ENCODE measurements around the gene MUSTN1. TPM values are rescaled to one million over a fixed set of nuclear protein-coding genes. Genes with fewer than 3 reads are reported as not detected.

The MUSTN1 gene
- polyA plus RNA-seq, 12 donors: 49.5 to 199 (median 120) TPM; not detected in 1

DNA sequence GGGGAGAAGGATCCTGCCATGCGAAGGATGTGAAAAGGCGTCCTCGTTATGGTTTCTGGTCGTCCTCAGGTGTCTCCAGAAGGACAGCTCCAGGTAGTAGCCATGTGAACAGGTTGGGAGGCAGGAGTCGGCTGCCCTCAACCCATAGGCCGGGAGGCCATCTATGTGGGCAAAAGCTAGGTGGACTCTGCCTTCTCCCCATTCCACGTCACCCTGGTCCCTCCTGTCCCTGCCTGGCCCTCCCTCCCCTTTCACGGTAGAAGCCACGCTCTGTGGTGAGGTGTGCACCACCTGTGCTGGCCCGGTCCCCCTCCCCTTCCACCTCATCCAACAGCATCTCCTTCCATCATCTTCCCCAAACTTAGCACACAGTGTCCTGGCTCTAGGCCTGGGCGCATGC lies 23.9 kb downstream of the MUSTN1 start:
- no peak for DNase-seq

DNA sequence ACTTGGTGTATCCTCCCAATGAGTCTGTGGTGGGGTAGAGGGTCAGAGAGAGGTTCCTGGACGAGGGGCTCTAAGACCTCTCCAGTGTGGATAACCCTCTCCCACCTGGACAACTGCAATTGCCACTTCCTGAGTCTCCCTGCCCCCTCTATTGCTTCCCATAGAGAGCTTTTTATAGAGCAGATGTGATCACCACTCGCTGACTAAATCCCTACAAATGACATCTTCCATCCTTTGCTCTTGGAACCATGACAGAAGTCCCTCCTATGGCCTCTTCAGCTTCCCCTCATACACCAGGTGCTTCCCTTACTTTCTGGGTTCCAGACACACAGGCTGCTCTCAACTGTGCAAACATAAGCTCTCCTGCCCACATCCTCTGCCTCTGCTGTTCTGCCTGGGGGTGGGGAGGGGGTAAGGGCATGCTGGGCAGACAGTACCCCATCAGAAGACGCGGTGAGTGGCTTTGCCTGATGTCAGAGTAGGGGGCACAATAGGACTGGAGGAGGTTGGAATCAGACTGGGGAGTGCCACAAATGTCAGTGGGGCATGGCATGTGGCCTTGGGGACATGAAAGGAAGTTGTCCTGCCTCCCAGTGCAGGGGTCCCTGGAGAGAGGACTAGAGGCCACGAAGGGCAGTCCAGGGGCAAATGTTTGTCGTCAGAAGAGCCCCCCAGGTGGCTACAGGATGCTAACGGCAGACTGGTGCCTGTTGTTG lies 25.0 kb downstream of the MUSTN1 start:
- no peak for DNase-seq

DNA sequence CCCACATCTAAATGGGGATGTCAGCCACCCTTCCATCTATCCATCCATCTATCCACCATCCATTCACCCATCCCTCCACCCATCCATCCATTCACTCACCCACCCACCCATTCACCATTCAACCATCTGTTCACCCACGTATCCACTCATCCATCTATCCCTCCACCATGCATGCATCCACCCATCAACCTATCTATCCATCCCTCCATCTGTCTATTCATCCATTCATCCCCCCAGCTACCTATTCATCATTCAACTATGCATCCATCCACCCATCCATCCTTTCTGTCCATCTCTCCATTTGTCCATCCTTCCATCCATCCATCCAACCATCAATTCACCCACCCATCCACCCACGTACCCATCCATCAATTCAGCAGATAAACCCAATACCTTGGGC lies 25.7 kb downstream of the MUSTN1 start:
- no peak for DNase-seq

DNA sequence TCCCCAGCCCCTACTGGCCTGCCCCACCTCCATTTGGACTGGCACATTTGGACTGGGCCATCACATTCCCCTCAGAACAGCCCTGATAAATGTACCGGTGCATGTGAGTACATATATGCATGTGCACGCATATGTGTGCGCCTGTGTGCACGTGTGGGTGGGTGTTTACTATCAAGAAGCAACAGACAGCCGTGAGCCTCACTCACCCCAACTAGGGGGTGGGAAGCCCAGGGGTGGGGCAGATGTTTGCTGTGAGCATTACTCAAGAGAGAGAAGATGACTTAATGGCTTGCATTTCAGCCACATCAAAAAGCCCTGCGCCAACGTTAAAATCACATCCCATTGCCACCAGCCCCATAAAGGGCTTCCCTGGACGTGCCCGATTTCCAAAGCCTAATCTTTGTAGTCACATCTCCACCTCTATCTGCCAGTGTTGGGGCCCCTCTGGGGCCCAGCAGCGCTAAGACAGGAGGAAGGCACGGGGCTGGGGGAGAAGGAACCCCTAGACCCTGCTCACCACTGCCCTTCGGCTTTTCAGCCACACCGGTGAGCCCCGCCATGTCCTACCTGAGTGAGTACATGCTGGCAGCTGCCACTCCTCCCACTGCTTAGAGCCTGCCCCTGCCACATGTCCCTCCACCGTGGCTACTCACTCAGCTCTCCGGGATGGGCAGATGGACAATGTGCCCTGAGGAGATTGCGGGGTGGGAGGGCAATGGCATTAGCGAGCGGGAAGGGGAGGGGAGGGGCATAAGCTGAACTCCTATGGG lies 29.4 kb downstream of the MUSTN1 start:
- no peak for DNase-seq

DNA sequence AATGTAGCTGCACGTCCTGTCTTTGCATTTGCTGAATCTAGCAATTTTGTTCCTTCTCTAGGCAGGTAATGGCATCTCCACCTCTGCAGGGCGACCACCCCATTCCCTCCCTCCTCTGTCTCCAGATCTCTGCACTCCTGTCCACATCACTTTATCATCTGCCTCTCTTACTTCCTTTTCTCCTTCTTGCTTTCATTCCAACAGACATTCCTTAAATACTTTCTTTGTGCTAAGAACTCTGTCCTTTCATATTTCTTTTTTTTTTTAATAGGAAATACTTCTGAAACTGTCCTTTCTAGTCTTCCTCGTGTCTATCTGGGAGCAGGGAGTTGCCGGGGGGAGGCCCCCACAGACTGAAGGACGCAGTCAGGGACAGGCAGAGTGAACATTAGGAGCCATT lies 33.0 kb downstream of the MUSTN1 start:
- no peak for DNase-seq

DNA sequence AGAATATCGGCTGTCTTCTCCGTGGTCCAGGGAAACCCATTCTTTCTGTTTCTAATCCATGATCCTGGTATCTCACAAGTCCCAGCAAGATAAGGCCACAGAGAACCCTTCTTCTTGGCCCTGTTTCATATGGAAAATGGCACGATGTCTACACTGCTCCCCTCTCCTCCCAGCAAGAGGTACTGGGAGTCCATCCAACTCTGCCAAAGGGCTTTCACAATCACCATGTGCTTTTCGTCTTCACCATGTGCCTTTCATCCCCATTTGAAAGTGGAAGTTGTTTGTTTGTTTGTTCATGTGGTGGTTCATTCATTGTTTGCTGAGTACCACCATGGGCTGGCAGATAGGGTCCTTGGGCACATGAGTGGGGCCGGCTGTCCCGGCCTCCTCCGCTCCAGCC lies 34.7 kb downstream of the MUSTN1 start:
- DNase-seq: no peak

DNA sequence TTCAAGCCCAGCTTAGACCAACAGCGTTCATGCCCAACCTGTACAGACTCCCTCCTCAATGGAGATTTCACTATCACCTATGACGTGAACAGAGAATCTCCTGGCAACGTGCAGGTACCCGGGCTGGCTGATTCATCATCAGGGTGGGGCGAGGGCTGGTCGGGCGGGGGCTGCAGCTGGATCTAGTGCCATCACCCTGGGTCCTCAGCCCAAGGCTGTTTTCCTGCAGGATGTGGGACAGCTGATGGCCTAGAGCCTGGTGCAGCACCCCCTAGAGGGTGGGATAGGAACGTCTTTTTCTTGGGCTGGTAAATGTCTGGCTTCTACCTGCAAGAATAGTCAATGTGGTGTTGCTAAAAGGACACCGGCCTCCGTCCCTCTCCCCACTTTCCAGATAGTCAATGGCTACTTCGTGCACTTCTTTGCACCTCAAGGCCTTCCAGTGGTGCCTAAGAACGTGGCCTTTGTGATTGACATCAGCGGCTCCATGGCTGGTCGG lies 35.8 kb downstream of the MUSTN1 start:
- DNase-seq: no peak

DNA sequence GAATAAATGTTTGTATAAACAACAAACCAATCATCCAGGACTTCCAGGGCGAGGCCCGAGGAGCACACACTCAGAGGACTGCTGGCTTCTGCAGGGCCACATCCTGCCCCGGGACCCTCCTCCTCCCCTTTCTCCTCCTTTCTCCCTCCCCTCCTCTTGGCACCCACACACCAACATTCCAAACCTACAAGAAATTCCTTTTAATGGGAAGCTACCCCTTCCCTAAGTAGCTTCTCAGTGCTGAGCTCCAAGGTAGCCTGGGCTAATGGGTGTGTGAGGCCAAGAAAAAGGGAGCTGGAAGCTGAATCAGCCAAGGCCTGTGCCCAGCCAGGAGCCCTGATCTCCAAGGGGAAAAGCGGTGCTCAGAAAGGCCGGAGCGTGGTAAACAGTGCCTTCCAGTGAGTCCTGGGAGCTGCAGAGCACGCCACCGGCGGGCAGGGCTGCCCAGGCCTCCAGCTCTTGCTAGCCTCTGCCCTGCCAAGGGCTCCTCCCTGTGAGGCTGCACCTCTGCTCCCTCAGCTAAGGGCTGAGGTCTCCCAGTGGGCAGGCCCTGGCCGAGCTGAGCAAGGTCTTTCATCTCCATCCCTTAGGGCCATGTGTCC lies 36.3 kb downstream of the MUSTN1 start:
- no peak for DNase-seq

DNA sequence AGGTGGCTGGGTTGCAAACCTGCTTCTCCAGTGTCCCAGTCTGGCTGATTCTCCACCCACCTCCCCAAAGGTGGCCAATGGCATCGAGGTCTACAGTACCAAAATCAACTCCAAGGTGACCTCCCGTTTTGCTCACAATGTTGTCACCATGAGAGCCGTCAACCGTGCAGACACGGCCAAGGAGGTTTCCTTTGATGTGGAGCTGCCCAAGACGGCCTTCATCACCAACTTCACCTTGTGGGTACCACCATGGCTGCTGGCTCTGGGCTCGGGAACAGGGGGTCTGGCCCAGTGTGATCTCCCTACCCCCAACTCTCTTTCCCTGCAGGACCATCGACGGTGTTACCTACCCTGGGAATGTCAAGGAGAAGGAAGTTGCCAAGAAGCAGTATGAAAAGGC lies 38.4 kb downstream of the MUSTN1 start:
- DNase-seq: no peak

DNA sequence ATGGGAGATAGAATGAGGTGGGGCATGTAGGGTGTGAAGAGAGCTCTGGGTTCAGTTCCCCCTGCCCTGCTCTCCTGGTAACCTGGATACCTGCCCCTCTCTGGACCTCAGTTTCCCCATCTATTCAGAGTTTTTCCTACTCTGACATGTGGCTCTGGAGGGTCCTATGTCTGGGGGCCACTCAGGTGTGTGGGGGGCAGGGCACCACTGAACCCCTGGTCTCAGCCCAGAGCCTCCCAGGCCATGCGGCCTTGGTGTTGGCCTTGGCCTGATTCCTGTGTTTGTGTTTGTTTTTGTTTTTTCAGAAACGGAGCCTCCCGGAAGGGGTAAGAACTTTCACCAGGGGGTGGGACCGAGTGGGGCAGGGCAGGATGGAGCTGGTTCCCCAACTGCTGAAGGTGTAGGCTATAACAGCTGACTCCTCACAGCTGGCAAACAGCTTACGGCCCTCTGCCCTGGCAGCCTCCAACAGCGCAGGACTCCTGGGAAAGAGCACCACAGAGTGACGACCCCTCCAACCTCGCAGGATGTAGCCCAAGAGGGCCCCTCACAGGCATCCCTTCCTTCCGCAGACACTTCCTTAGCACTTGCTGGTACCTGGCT lies 39.4 kb downstream of the MUSTN1 start:
- DNase-seq: no peak

DNA sequence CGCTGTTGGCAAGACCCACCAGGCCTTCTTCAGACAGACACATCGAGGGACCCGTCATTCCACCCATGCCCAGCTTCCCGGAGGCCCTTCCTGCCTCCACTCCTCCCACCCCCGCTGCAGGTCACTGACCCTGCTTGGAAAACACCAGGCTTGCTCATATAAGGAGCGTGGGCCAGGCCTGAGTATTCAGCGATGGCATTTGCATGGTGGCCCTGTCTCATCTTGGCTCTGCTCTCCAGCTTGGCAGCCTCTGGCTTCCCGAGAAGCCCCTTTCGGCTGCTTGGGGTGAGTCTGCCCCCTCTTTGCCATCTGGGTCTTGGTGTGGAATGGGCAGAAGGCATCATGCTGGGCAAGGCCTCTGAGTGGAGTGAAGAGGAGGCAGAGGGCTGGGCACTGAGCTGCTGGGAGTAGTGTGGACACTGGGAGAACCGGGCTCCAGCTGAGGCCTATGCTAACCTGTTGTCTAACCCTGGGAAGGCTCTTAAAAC lies 40.2 kb downstream of the MUSTN1 start, which contains the start of gene ITIH3:
ITIH3 (plus strand) TSS at position 185 of the 488 bp plus-strand sequence; CDS start at position 193, 8 bp downstream.
- DNase-seq: no peak

DNA sequence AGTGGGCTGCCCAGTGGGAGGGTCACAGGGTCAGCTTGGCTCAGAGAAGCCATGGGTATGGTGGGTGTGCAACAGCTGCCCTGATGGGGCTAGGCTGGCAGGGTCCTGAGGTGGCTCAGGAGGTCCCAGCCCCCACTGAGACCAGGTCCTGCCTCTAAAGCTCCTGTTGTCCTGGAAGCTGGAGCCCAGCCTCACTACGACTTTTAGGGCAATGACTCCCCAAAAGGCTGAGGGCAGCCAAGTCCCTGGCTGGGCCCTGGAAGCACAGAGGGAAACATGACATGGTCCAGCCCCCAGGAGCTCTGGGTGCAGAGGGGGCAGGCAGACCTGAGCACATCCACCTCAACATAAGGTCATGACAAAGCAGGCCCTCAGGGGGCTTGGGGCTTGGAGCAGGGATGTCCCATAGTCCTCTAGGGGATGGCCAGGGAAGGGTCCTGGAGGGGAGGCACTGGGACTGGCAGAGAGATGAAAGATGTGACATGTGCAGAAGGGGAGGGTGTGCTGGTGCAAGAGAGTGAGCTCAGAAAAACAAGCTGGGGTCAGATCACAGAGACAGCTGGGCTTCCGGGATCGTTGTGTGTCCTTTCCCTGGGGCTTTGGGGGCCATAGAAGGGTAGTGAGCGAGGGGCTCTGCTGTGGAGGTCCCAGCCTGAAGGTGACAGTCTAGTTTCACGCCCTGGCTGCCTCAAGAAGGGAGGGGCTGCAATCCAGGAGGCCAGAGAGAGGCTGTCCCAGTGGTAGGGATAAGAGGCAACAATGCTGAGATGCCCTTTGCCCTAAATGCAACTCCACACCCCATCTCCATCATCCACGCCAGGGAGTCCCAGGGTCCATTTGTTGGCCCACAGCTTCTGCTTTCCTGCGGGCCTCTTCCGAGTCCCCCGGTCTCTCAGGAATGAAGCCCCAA lies 40.9 kb downstream of the MUSTN1 start:
- no peak for DNase-seq

DNA sequence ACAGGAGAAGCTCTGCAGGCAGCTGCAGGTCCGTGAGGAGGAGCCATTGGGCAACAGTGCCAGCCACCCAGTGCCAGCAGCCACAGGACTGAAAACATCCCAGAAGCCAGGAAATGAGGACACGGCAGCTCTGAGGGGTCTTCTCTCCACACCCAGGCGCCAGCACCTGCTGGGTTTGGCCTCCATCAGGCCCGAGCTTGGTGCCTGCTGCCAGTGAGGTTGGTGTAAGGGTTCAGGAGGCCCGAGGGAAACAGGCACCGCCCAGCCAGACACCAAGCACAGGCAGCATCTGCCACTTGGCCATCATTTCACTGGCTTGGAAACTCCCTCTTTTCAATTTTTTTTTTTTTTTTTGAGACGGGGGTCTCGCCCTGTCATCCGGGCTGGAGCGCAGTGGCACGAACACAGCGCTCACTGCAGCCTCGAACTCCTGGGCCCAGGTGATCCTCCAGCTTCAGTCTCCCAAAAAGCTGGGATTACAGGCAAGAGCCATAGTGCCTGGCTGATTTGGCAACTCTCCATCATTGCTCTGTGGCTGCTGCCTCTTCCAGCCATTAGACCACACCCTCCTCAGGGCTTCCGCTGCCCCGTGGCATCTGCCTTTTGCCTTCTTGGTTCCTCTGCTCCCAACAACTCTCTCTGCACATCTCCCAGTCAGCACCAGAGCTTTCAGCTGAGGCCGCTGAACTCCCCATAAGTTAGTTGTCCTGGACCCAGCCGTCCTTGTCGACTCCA lies 41.7 kb downstream of the MUSTN1 start:
- no peak for DNase-seq

DNA sequence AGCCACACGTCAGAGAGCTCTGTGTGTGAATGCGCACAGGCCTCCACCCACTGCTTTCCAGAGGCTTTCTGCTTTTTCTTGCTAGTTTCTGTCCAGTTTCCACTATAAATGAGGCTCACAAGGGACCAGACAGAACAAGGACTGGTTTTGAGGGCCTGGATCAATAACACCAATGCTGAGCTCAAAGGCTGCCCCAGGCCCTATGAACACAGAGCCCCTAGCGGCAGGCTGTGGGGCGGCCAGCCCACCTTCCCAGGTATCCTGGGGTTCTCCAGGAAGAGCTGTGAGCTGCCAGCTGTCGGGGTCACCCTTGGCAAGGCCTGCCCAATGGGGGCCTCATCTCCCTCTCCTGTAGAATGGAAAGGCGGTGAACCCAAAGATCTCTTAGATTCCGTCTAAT lies 42.4 kb downstream of the MUSTN1 start:
- DNase-seq: no peak

DNA sequence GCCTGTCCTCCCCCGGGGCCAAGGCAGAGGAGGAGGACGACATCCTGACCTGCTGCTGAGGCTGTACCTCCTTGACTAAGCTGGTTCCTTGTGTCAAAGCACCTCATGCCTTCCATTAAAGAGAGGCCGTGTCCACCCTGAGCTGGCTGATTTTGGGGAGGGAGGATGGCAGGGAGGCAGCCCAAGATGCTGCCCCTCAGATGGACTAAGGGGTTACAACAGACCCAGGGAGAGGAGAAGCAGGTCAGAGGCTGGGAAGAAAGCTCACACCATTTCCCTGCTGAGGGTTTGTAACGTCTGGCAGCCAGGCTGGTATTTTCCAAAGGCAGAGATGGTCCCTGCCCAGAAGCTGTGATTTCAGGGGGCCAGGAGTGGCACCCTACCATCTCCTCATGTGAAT lies 42.9 kb downstream of the MUSTN1 start:
- DNase-seq: no peak

DNA sequence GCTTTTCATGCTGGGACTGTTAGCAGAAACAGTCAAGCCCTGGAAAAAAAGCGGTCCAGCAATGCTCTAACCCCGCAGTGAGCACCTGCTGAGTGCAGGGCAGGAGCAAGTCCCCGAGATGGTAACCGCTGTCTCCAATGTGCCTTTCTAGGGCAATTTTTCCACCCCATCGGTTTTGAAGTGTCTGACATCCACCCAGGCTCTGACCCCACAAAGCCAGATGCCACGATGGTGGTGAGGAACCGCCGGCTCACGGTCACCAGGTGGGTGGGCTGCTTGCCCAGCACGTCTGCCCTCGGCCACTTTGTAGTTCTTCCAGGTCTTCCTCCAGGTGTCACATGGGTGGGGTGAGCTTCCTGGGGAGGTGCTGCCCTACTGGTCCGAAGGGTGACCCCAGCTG lies 43.5 kb downstream of the MUSTN1 start:
- no peak for DNase-seq

DNA sequence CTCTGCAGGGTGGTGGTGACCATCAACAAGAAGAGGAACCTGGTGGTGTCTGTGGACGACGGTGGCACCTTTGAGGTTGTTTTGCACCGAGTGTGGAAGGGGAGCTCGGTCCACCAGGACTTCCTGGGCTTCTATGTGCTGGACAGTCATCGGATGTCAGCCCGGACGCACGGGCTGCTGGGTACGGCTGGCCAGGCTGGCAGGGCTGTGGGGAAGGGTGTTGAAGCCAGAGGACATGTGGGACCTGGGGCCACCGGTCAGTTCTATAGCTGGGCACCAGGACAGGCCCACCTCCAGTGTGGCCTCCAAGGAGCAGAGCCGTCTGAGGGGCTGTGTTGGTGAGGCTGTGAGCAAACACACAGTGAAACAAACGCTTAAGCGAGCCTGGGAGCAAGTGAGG lies 44.1 kb downstream of the MUSTN1 start:
- no peak for DNase-seq

DNA sequence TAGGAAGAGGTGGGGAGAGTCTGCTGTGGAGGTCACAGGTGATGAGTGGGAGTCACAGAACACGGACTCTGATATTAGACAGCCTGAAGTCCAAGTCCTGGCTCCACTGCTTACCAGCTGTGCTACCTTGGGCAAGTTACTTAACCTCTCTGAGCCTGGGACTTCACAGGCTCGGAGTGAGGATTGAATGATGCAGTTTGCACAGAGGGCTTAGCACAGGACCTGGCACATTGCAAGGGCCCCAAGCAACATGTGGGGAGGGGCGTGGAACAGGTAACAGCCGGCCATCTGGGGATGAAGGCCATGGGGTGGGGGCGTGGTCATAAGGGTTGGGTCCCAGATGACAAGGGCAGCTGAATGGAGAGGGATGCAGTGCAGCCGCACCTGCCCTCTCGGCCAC lies 44.5 kb downstream of the MUSTN1 start:
- no peak for DNase-seq

DNA sequence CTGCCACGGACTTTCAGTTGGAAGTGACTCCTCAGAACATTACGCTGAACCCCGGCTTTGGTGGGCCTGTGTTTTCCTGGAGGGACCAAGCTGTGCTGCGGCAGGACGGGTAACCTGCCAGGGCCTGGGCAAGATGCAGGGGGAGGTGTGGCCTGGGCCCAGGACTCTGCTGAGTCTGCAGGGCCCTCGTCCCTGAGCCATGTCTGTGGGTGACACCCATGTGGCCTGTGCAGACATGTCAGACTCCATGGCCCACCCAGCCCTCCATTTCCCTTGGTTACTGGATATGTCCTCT lies 45.1 kb downstream of the MUSTN1 start:
- DNase-seq: no peak

DNA sequence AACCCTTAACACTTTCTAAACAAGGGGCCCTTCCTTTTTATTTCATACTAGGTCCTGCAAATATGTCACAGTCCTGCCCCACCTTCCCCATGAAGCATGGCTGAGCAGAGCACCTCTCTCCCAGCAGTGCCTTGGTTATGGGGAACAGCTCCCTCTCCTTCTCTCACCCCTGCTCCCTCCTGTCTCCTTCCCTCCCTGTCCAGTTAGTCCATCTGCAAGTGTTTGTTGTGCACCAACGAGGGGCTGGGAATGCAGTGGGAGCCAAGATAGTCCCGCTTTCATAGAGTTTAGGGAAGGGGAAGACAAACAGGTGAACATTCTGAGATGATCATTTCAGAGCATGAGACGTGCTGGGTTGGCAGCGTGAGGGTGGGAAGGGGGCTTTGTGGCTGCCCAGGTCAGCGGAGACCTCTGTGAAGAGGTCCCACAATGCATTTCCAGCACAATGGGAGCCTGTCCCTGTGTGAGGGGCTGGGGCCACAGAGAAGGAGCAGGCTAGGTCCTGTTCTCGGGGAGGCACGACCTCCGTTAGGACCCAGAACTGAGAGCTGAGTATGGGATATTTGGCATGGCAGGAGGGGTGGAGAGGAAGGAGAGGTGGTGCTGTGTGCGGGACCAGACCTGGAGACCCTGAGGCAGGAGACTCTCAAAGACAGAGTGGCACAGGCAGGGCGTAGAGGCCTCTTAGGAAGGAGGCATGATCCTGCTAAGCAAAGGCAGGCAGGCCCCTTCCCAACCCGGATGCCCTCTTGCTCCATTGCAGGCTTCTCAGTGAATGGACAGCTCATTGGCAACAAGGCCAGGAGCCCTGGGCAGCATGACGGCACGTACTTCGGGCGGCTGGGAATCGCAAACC lies 45.7 kb downstream of the MUSTN1 start:
- DNase-seq: no peak

All from muscle of arm (tissue), 12 donors.